GM12878 (cell line): ENCODE data around the gene KLHDC1.
"Not testable (repeated sequence)": the region's sequence is repeated elsewhere in the genome, so short reads cannot be mapped to it uniquely, and the experiment has no call there.

Experiments used
- CHD4 ChIP-seq: fragments of 200-600 bp; sonication (generic); IDR thresholded peaks from 2 replicates; pipeline ENCODE4 v1.6.1; 2016; ENCODE audit warnings: mild to moderate bottlenecking
- CREB1 ChIP-seq: IDR thresholded peaks from 2 replicates; pipeline ENCODE4 v1.6.1; 2012; ENCODE audit warnings: low read depth, mild to moderate bottlenecking, inconsistent platforms
- NFIC ChIP-seq: IDR thresholded peaks from 2 replicates; pipeline ENCODE4 v1.6.1; 2012; ENCODE audit warnings: low read depth, mild to moderate bottlenecking, inconsistent platforms, low read length, moderate library complexity
- NFXL1 ChIP-seq: fragments of 450-650 bp; IDR thresholded peaks from 2 replicates; pipeline ENCODE4 v1.6.1; 2017; ENCODE audit warnings: antibody characterized with exemption, mild to moderate bottlenecking, borderline replicate concordance
- POLR2A ChIP-seq: IDR thresholded peaks from 2 replicates; pipeline ENCODE4 v1.6.1; 2011; ENCODE audit warnings: low read depth, mild to moderate bottlenecking, low read length
- POLR2AphosphoS5 ChIP-seq: IDR thresholded peaks from 2 replicates; pipeline ENCODE4 v1.6.1; 2011; ENCODE audit warnings: mild to moderate bottlenecking, low read length, inconsistent platforms
- TAF1 ChIP-seq: IDR thresholded peaks from 2 replicates; pipeline ENCODE4 v1.6.1; 2011; ENCODE audit warnings: mild to moderate bottlenecking, low read depth, low read length, borderline replicate concordance
- TF ChIP-seq, protein P1 (sequence below), 3 experiments: IDR thresholded peaks in 2 of 3; conservative IDR thresholded peaks in 1 of 3; 2 replicates each; pipeline ENCODE4 v1.5.1; 2011; ENCODE audit warnings: low read depth in 3 of 3, low read length in 3 of 3, mild to moderate bottlenecking in 3 of 3, control low read depth in 2 of 3, moderate library complexity in 2 of 3, inconsistent platforms in 1 of 3, mixed read lengths in 1 of 3; ENCODE audit not compliant: control insufficient read depth in 2 of 3, insufficient read depth in 1 of 3; ENCODE audit errors: extremely low read depth in 1 of 3

DNA sequence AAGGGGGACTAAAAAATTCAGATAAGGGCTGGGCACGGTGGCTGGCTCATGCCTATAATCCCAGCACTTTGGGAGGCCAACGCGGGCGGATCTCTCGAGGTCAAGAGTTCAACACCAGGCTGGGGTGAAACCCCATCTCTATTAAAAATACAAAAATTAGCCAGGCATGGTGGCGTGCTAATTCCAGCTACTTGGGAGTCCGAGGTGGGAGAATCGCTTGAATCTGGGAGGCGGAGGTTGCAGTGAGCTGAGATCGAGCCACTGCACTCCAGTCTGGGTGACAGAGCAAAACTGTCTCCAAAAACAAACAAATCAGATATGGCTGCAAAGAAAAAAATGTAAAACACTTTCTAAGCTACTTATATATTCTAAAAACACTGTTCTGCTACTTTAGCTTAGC lies 78.8 kb downstream of the KLHDC1 start:
- not testable (repeated sequence) for TF ChIP-seq NFIC, CREB1, POLR2AphosphoS5, NFXL1, POLR2A, CHD4, TAF1
- TF ChIP-seq, protein P1, sequence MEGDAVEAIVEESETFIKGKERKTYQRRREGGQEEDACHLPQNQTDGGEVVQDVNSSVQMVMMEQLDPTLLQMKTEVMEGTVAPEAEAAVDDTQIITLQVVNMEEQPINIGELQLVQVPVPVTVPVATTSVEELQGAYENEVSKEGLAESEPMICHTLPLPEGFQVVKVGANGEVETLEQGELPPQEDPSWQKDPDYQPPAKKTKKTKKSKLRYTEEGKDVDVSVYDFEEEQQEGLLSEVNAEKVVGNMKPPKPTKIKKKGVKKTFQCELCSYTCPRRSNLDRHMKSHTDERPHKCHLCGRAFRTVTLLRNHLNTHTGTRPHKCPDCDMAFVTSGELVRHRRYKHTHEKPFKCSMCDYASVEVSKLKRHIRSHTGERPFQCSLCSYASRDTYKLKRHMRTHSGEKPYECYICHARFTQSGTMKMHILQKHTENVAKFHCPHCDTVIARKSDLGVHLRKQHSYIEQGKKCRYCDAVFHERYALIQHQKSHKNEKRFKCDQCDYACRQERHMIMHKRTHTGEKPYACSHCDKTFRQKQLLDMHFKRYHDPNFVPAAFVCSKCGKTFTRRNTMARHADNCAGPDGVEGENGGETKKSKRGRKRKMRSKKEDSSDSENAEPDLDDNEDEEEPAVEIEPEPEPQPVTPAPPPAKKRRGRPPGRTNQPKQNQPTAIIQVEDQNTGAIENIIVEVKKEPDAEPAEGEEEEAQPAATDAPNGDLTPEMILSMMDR (IDR thresholded peaks at IDR 0.05 in 2 of 3, conservative IDR thresholded peaks at IDR 0.05 in 1 of 3; ENCODE audit: control insufficient read depth in 2 of 3, extremely low read depth in 1 of 3, insufficient read depth in 1 of 3, low read depth in 3 of 3, low read length in 3 of 3) = not testable (repeated sequence)
